ENCODE results near the gene PLTP.

Gene PLTP

GRCh38 chr20:45911486-45912343 lies at the start of gene PLTP:
PLTP (minus strand) TSS chr20:45912155; CDS start chr20:45911452, 703 bp downstream.
- TF ChIP-seq CREB1 (IDR thresholded peaks at IDR 0.05; ENCODE audit: low read depth) (no peak), ZBTB7A (IDR thresholded peaks at IDR 0.05; ENCODE audit: low read depth) (peak; percentile 71), NFIC (IDR thresholded peaks at IDR 0.05) (no peak), TCF12 (IDR thresholded peaks at IDR 0.05; ENCODE audit: low read depth) (no peak), MAX (IDR thresholded peaks at IDR 0.05) (0 out of 2 replicates have a peak, but pooled peaks have one; percentile 59), TEAD4 (IDR thresholded peaks at IDR 0.05) (no peak), CEBPB (IDR thresholded peaks at IDR 0.05) (no peak), USF1 (IDR thresholded peaks at IDR 0.05) (peak; percentile 83)

GRCh38 chr20:45959956-45960630 lies 48.1 kb upstream of the PLTP start:
- TF ChIP-seq MAX (IDR thresholded peaks at IDR 0.05) = no peak

GRCh38 chr20:45959126-45959525 lies 47.2 kb upstream of the PLTP start:
- TF ChIP-seq USF1 (IDR thresholded peaks at IDR 0.05) (no peak), EGR1 (IDR thresholded peaks at IDR 0.05) (no peak)

- TF ChIP-seq YY1 (IDR thresholded peaks at IDR 0.05; ENCODE audit: low read depth) (no peak), TEAD4 (IDR thresholded peaks at IDR 0.05) (no peak), TCF12 (IDR thresholded peaks at IDR 0.05; ENCODE audit: low read depth) (no peak), USF1 (IDR thresholded peaks at IDR 0.05) (no peak), EGR1 (IDR thresholded peaks at IDR 0.05) (no peak), RAD21 (IDR thresholded peaks at IDR 0.05; ENCODE audit: low read depth) (no peak), REST (IDR thresholded peaks at IDR 0.05; ENCODE audit: low read depth) (no peak), NFIC (IDR thresholded peaks at IDR 0.05) (no peak), CREB1 (IDR thresholded peaks at IDR 0.05; ENCODE audit: low read depth) (no peak), MAX (IDR thresholded peaks at IDR 0.05) (no peak)
Measured at GRCh38 chr20:45958593-45958992, 46.6 kb upstream of the PLTP start.

- no peak for TF ChIP-seq REST (IDR thresholded peaks at IDR 0.05; ENCODE audit: low read depth)
- no peak for TF ChIP-seq TEAD4 (IDR thresholded peaks at IDR 0.05)
- TF ChIP-seq EGR1 (IDR thresholded peaks at IDR 0.05) = no peak
- no peak for TF ChIP-seq NFIC (IDR thresholded peaks at IDR 0.05)
- TF ChIP-seq EP300 (IDR thresholded peaks at IDR 0.05; ENCODE audit: borderline replicate concordance) = no peak
- TF ChIP-seq USF1 (IDR thresholded peaks at IDR 0.05) = no peak
- no peak for TF ChIP-seq TCF12 (IDR thresholded peaks at IDR 0.05; ENCODE audit: low read depth)
- no peak for TF ChIP-seq RAD21 (IDR thresholded peaks at IDR 0.05; ENCODE audit: low read depth)
Measured at GRCh38 chr20:45957021-45957941, 45.3 kb upstream of the PLTP start.
